NCI-H748 (cell line): ENCODE data around the gene XPO6.
"Not testable (repeated sequence)": the region's sequence is repeated elsewhere in the genome, so short reads cannot be mapped to it uniquely, and the experiment has no call there.

Experiments
- DNase-seq: peaks from one replicate; lab custom pipeline; 2025; ENCODE audit not compliant: unreplicated experiment; lab: John Stamatoyannopoulos, UW

XPO6 gene, protein sequence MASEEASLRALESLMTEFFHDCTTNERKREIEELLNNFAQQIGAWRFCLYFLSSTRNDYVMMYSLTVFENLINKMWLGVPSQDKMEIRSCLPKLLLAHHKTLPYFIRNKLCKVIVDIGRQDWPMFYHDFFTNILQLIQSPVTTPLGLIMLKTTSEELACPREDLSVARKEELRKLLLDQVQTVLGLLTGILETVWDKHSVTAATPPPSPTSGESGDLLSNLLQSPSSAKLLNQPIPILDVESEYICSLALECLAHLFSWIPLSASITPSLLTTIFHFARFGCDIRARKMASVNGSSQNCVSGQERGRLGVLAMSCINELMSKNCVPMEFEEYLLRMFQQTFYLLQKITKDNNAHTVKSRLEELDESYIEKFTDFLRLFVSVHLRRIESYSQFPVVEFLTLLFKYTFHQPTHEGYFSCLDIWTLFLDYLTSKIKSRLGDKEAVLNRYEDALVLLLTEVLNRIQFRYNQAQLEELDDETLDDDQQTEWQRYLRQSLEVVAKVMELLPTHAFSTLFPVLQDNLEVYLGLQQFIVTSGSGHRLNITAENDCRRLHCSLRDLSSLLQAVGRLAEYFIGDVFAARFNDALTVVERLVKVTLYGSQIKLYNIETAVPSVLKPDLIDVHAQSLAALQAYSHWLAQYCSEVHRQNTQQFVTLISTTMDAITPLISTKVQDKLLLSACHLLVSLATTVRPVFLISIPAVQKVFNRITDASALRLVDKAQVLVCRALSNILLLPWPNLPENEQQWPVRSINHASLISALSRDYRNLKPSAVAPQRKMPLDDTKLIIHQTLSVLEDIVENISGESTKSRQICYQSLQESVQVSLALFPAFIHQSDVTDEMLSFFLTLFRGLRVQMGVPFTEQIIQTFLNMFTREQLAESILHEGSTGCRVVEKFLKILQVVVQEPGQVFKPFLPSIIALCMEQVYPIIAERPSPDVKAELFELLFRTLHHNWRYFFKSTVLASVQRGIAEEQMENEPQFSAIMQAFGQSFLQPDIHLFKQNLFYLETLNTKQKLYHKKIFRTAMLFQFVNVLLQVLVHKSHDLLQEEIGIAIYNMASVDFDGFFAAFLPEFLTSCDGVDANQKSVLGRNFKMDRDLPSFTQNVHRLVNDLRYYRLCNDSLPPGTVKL

GRCh38 chr16:28211758-28212531, at the start of gene XPO6:
TSS of gene XPO6 (minus strand) at chr16:28211965. CDS start at chr16:28211368, 597 bp downstream.
- DNase-seq, result peak; percentile 94

- no peak for DNase-seq
Measured at GRCh38 chr16:28260193-28260592, 48.4 kb upstream of the XPO6 start.

GRCh38 chr16:28259781-28260150, 48.0 kb upstream of the XPO6 start:
- no peak for DNase-seq

DNA sequence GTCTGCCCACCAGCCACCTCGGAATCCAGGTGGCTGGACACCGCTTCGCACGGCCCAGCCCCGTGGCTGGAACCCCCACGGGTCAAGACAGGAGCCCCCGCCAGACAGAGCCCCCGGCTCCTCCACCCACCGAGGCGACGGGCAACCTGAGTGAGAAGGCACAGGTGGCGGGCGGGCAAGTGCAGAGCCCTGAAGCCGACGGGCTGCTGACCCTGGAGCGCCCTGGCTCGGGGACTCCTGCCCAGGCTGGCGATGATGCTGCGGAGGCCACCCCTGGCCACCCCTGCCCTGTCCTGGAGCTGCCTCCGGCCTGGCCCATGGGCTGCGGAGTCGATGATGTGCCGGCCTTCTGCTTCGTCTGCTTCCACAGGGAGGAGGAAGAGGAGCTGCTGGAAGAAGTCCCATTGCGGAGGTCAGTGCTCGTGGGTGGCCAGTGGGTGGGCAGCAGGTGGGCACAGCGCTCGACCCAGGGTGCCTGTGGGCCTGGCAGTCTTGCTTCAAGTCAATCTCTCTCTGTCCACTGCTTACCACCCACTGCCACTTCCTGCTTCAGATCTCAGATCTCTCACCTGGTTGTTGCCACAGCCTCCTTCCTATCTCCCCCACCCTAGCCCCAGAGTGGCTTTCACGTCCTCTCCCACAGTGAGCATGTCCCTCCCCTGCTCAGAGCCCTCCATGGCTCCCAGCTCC, 47.5 kb upstream of the XPO6 start:
- no peak for DNase-seq

GRCh38 chr16:28258567-28258966, 46.8 kb upstream of the XPO6 start:
- DNase-seq, result no peak

GRCh38 chr16:28257256-28257655, 45.5 kb upstream of the XPO6 start:
- no peak for DNase-seq

GRCh38 chr16:28255838-28256237, 44.1 kb upstream of the XPO6 start:
- DNase-seq, result no peak

- no peak for DNase-seq
Measured at GRCh38 chr16:28254158-28254557, 42.4 kb upstream of the XPO6 start.

- DNase-seq, result no peak
Measured at GRCh38 chr16:28250999-28251398, 39.2 kb upstream of the XPO6 start.

DNA sequence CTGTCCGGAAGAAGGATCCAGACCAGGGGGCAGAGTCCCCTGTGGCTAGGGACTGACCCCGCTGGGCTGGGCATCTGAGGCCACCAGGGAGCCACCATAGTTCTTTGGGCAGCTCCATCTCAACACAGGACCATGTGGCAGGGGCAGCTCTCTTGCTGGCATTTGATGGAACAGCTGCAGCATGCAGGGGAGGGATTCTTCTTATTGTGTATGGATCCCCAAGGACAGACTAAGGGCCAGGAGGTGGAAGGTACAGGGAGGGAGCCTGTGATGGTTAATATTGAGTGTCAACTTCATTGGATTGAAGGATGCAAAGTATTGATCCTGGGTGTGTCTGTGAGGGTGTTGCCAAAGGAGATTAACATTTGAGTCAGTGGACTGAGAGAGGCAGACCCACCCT, 37.7 kb upstream of the XPO6 start:
- DNase-seq, result not testable (repeated sequence)

- DNase-seq, result no peak
Measured at GRCh38 chr16:28241924-28242323, 30.2 kb upstream of the XPO6 start.

DNA sequence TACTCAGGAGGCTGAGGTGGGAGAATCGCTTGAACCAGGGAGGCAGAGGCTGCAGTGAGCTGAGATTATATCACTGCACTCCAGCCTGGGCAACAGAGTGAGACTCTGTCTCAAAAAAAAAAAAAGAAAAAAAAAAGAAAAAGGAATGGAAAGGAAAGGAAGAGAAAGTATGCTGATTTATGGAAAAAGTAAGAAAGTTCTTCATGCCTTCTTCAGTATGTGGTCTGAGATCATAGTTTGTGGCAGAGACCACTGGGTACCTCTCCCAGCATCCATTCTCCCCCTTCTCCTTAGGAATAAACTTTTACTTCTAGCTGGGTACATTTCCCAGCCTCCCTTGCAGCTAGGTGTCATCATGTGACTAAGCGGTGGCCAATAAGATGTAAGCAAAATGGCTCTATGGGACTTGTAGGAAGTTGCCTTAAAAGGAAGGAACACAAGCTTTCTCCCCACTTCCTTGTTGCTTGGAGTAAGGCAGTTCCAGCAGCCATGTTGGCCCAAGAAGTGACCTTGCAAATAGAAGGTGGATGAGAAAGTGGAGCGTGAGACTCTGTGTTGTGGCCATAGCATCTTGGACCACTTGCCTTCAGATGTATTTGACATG, 26.1 kb upstream of the XPO6 start:
- no peak for DNase-seq

DNA sequence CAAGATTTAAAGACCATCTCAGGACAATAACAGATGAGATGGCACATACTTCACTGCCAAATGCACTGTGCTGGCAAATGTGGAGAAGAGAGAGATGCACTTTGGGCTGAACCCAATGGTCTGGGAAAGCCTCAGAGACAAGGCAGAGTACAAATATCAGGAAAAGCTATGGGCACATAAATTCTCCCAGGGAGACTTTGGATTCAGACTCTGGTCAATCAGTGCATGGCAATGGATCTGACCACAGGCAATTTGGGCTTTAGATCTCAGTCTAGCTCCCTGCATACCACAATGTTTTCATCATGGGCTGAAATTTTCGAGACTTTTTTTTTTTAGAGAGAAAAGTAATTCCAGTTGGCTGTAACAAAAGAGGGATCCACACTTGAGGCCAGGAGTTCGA, 20.0 kb upstream of the XPO6 start:
- DNase-seq, result no peak

DNA sequence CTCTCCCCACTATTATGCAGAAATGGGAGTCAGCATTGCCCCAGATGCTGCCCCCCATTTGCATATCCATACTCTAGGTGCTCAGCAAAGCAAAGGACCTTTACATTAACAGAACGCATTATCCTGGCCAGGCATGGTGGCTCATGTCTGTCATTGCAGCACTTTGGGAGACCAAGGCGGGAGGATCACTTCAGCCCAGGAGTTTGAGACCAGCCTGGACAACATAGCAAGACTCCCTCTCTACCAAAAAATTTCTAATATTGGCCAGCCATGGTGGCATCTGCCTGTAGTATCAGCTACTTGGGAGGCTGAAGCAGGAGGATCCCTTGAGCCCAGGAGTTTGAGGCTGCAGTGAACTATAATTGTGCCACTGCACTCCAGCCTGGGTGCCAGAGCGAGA, 12.1 kb upstream of the XPO6 start:
- DNase-seq, result not testable (repeated sequence)

GRCh38 chr16:28219777-28220176, 8.0 kb upstream of the XPO6 start:
- not testable (repeated sequence) for DNase-seq

DNA sequence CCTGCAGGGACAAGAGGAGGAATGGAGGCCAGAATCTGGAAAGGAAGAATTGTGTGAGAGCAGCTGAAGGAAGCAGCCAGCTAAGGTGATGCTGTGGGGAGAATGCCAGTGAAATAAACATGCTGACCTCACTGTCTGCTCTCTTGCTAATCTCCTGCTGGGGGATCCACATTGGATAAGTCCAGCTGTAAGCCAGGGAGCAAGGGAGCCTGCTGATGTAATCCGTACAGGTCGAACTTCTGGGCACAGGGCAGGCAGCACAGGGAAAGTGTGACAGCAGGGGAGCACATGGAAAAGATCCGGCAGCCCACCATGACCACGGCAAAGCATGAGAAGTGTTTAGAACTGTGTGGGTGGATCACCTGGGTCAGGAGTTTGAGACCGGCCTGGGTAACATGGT, 7.5 kb upstream of the XPO6 start:
- DNase-seq, result no peak

GRCh38 chr16:28218109-28218508, 6.3 kb upstream of the XPO6 start:
- peak; percentile 2 for DNase-seq

DNA sequence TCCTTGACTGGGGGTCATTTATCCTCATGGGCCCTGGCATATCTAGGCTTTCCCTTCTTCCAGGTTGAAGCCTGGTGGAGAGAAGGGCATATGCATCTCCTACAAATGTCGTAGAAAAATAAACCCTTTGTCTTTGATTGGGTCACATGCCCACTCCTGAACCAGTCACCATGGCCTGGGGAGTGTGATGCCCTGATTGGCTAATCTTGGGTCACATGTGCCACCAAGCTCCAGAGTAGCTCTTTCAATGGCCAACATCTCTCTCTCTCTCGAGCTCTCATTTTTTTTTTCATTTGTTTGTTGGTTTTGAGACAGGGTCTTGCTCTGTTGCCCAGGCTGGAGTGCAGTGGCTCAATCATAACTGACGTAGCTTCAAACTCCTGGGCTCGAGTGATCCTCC, 5.6 kb upstream of the XPO6 start:
- no peak for DNase-seq

GRCh38 chr16:28213396-28213795, 1.6 kb upstream of the XPO6 start:
- no peak for DNase-seq

GRCh38 chr16:28212532-28212873, 738 bp upstream of the XPO6 start:
- DNase-seq, result no peak
